Measurements from ENCODE around the gene OLFML2B.

GRCh38 chr1:162015196-162015595, 8.5 kb downstream of the OLFML2B start:
- TF ChIP-seq EP300 (IDR thresholded peaks at IDR 0.05) (no peak), CTCF (IDR thresholded peaks at IDR 0.05) (no peak), POLR2A (IDR thresholded peaks at IDR 0.05) (no peak)
